Amniotic epithelial cell (primary cell): ENCODE data around the gene C2orf92.

ENCODE experiments used
- DNase-seq: peaks from one replicate; pipeline ENCODE4 v3.0.0-alpha.2; 2010; ENCODE audit warnings: low read depth

Gene C2orf92

DNA sequence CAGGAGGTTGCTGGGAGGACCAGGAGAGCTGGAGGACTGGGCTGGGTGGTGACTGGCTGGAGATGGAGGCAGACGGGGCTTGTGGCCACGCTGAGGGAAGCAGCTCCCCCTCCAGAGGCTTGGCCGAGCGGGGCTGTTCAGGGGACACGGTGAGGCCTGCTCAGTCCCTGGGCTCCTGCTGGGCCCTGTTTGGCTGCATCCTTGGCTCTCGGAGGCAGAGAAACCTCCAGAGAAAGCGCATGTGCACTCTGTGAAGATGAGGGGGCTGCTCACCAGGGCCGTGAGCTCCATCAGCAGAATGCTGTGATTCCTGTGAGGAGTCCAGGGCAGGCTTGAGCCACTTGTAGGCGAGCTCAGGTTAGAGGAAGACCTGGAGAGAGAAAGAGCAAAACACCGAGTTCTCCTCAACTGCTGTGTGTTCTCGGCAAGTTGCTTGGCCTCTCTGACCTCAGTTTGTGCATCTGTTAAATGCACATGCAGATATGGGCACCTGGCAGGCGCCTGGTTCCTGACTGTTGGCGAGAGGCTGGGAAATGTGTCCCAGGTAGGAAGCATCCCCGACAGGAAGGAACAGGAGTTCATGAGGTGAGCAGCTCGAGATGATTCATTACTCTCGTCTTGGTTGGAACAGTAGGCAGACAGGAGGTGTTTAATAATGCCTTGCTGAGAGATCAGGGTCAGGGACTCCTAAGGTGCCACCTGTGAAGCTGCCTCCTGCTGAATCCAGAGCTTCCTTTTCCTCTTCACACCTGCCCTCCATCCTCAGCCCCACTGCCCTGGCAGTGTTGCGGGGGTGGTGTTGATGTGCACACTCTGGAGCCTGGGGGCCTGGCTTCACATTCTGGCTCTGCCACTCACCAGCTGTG is 44.8 kb downstream of the C2orf92 start:
- DNase-seq = no peak

DNA sequence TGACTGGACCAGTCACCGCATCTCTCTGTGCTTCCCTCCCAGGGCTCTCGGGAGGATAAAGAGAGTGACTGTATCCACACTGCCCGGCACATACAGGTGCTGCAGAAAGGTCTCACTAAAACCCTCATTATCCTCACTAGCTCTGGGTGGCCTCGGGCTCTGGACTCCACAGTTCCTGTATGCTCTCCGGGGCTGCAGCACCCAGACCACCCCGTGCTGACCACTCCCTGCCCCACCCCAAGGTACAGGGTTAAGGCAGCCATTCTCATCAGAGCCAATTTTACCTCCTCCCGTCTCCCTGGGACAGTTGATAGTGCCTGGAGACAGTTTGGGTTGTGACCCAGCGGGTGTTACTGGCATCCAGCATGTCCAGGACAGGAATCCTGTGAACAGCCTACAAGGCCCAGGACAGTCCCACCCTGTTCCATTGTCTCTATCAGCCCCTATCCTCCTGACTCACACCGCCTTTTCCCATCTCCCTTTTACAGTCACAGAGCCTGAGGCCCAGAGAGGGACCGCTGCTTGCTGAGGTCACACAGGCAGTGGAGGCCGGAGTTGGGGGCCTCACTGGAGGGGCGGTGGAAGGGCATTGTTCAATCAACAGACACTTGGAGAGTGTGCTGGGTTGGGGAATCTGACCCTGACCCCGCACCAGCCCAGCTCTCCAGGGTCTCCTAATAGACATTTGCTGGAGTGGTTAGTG is 45.6 kb downstream of the C2orf92 start:
- no peak for DNase-seq

DNA sequence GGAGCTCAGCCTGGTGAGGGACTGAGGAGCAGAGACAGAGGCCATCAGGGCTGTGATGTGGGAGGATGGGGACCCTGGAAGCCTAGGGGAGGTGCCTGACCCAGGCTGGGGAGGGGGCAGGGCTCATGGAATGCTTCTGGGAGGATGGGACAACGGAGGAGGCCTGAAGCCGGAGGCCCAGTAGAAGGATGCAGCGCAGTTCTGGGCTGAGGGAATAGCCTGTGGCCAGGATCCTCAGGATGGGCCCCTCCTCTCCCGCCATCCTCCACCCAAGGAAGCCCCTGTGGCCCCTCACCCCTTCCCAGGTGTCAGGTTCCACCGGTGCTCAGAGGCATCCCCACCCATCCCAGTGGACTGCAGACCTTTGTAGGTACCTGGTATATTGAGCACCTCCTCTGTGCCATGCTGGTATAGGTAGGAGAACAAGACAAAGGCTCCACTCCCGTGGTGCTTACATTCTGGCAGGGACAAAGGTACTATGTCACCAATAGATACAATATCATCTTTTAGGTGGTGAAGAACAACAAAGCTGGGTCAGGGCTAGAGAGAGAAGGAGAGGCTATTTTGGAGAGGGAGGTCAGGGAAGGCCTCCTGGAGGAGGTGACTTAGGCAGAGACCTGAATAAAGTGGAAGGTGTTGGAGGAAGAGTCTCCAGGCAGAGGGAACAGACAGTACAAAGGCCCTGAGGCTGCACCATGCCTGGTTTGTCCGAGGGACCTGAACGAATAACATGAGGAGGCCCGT is 46.6 kb downstream of the C2orf92 start:
- DNase-seq = no peak

DNA sequence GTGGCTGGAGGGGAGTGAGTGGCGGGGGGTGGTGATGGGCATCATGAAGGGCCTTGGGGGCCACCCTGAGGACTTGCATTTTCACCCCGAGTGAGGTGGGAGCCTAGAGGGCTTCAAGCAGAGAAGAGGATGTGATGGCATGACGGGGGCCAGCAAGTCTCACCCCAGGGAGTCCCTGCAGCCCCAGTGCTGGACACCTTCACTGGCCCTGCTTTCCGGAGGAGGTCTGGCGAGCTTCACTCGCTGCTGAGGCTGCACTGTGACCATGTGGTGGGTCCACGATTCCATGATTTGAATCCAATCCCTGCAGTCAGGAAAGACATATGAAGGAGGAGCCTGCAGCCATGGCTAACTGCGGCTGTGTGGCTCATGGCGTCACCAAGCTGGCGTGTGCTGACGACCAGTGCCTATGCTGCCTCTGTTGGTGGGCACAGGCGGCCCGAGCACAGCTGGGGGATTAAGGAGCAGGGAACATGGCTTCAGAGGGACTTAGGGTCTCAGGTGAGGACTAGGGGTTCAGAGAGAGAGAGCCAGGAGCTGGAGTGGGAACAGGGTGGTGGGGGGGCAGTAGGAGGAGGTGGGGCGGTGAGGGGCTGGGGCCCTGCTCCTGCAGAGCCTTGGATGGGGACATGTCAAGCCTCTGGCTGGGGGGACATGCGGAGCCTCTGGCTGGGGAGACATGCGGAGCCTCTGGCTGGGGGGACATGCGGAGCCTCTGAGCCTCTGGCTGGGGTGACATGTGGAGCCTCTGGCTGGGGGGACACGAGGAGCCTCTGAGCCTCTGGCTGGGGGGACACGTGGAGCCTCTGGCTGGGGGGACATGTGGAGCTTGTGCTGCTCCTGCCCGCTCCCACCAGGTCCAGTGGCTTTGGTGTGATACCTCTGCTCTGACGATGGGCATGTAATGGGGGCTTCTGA is 47.4 kb downstream of the C2orf92 start:
- no peak for DNase-seq

DNA sequence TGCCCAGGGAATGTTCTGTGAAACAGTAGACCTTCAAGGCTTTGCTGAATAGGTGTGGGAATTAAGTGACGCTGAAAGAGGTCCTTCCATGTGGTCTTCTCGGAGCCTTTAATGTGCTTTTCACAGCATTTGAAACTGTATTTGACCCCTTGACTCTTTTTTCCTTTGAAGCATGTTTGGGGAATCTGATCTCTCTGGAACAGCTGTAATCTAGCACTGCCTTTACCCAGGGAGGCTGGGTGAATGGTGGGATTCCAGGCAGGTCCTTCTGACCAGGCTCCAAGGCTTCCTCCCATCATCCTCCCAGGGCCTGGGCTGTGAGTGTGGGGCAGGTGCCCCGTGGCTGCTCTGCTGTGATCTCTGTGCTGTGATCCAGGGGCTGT is 48.1 kb downstream of the C2orf92 start:
- no peak for DNase-seq

DNA sequence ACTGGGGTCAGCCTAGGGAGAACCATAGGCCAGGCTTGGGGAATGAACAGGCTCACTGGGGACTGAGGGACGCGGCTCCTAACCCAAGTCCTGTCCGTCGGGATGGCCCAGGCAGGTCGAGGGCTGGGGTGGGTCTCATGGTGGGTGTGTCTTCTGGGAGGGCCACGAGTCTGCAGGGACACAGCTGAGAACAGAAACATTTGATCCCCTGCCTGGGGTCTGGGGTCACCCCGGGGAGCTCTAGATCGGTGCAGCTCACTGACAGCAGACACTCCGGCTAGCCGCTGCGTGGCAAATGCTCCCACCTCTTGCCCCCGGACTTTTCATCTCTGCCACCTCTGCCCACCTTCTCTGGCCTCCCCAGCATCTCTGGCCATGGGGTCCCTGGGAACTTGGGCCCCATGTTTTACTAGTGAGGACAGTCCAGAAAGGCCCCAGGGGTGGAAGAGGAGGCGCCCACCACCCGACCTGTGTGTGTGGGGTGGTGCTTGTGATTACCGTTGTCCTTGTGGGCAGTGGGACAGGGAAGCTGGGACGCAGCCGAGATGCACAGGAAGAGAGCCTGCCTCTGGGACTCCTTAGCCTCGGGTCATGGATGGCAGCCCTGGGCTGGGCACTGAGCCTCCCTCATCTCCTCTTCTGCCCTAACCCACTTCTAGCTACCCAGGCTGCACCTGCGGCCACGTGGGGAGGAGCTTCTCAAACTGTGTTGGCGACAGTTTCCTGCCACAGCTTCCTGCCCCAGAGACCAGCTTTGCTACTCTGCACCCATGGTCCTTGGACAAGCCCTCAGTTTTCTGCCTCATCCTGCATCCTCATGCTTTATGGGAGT is 48.8 kb downstream of the C2orf92 start:
- DNase-seq = no peak

DNA sequence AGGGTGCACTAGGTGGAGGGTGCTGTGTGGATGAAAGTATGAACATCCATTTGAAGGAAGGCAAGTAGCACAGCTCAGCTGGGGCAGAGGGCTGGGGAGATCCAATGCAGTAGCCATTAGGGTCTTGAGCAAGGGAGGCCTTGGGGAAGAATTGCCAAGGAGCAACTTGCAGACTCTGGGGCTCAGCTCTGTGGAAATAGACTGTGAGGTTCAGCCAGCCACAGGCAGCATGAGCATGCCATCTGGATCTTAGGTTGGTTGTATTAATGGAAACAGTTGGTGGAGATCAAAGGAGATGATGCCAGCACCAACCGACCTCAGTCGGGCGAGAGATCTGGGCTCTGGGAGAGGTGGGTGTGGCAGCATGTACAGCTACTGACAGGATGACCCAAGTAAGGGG is 49.4 kb downstream of the C2orf92 start:
- DNase-seq = no peak

DNA sequence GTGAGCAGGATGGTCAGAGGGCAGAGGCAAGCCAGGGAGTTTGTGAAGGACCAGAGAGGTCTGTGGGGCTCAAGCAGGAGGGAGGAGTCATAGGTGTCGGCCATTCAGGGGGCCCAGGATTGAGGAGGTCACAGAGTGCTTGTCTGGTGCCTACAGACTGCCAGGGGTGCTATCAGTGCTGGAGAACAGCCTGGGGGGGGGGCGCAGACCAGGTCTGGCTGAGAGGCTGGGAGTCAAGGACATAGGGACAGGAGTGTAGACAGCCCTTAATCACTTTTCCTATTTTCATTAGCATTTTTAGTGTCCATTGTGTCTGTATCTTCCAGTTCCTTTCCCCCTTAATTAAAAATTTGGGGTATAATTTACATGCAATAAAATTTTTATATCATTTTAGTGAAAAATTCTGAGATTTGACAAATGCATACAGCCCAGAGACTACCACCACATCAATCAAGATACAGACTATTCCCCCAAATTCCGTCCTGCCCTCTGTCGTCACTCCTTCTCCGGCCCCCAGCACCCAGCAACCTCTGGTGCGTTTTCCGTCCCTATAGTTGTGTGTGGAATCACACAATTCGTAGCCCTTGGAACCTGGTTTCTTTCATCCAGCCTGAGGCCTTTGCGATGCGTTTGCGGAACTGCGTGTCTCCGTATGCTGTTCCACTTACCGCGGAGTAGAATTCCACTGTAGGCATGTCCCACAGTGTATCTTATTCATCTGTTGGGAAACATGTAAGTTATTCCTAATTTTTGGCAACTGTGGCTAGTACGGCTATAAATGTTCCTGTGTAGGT is 50.0 kb downstream of the C2orf92 start:
- no peak for DNase-seq

DNA sequence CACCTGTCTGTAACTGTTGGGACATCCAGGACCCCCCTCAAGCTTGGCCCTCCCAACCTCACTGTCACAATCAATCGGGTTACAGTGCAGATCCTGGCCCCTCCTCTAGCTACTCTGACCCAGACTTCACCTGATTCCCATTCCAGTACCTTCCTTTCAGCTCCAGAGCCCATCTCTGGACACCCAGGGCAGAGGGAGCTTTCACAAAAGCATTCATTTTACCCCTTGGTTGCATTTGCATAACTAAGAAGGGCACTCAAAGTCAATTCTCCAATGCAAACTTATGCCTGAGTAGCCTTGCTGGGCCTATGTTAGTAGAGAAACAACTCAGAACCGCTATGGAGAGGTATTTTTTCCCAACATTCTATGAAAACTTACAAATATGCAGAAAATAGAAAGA is 51.2 kb downstream of the C2orf92 start:
- no peak for DNase-seq

DNA sequence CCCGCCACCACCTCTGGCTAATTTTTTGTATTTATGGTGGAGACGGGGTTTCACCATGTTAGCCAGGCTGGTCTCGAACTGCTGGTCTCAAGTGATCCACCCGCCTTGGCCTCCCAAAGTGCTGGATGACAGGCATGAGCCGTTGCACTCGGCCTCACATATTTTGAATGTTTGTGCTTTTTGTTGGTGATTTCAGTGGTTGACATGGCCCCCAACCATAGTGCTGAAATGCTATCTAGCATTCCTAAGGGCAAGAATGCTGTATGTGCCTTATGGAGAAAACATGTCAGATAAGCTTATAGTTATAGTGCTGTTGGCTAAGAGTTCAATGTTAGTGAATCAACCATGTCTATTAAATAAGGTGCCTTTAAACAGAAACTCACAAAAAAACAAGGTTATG is 52.7 kb downstream of the C2orf92 start:
- DNase-seq = peak; percentile 35

DNA sequence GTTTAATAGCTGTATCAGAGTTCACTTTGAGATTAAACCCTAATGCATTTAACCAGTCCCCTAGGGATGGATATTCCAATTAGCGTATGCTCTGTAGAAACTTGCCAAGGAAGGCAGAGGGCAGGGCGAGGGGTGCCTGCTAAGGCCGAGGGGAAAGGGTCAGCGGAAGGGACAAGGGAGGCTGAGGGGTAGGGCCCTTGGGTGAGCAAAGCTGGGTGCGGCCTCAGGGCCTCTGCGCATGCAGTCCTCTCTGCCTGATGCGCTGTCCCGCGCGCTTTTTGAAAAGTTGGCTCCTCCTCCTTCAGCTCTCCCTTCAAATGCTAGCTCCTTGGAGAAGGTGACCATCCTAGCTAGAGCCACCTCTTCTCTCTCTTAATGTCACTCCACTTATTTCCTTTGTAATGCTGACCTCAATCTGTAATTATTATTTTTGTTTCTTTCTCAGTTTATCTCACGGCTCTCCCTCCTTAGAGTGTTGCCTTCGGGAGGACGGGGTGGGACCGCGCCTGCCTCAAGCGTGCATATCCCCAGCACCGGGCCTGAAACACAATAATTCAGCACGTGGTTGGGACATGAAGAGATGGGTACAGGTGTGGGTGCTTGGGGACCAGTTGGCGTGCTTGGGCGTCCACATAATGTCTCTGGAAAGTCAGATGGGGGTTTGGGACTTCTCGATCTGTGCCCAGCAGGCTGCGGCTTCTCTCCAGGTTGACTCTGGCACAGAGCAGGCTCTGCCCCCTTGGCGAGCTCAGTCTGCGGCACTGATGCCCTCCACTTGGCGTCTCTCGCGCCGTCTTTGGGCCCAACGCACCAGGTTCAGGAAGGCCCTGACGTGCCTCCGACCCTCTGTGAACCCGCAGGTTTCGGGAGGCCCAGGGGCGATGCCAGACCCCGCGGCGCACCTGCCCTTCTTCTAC is 53.9 kb downstream of the C2orf92 start:
- DNase-seq = no peak

DNA sequence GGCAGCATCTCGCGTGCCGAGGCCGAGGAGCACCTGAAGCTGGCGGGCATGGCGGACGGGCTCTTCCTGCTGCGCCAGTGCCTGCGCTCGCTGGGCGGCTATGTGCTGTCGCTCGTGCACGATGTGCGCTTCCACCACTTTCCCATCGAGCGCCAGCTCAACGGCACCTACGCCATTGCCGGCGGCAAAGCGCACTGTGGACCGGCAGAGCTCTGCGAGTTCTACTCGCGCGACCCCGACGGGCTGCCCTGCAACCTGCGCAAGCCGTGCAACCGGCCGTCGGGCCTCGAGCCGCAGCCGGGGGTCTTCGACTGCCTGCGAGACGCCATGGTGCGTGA is 54.5 kb downstream of the C2orf92 start:
- no peak for DNase-seq

DNA sequence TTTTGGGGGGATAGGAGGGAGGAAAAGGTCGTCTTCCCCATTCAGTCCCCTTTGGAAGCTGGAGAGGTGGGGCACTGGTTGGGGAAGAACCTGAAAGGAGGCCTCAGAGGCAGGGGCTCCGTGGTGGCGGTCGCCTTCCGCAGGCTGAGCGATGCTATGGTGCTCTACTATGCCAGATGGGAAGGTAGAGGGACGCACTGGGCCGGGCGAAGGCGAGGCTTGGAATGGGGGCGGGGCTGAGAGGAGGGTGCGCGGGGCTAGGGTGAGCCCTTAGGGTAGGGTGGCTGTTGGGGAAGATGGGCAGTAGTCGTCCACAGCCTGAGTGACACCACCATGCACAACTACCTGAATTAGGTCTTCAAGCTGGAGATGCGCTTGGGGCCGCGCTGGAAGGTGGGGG is 55.0 kb downstream of the C2orf92 start:
- DNase-seq = no peak

DNA sequence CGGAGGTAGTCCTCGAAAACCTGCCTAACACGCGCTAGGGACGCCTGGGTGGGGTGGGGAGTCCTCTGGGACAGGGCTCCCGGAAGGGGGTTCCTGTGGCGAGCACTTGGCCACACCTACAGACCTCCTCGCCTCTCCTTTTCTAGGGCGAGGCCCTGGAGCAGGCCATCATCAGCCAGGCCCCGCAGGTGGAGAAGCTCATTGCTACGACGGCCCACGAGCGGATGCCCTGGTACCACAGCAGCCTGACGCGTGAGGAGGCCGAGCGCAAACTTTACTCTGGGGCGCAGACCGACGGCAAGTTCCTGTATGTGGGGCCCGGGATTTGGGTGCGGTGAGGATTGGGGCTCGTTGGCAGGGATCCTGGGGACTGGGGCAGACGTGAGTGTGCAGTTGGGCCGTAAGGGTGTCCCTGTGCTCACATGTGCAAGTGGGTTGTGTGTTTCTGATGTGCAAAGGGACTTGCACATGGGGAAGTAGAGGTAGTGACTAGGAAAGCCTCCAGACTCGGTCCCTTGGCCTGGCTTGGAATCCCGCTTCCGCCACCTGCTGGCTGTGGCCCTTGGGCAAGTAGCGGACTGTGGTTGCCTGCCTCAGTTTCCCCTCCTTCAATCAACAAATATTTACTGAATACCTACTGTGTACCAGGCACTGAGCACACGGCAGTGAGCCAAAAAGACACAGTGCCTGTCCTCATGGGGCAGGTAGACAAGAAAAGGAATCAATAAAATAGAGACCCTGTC is 55.6 kb downstream of the C2orf92 start:
- DNase-seq = no peak

DNA sequence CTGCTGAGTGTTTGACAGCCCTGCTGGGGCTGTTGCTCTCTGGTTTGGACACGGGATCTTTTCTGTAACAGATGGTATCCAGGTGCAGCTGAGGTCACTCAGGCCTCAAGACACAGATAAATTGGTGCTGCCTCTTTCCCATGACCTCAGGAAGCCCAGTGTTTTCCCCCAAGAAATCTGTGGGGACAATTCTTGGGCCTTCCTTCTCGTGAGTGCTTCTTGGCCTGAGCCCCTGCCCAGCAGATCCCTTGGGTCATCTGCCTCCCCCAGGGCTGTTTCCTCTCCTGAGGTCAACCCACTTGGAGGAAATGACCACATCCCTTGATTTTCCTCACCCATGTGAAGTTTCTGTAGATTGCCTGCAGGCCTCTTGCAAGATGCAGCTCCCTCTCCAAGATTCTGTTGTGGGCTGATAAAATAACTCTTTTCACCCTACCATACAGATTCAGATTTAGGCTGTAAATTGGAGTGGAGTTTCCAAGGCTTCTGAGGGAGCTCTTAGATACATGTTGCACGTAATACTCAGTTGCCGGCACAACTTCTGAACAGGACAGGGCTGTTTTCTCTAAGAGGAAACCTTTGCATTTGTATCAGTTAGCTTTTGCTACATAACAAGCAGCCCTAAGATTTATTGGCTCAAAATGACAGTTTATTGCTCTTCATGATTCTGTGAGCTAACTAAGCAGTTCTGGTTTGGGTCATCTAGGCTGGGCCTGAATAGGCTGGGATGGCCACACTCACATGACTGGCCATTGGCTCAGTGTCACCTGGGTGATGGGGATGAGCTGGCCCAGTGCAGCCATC is 57.0 kb downstream of the C2orf92 start:
- DNase-seq = no peak

DNA sequence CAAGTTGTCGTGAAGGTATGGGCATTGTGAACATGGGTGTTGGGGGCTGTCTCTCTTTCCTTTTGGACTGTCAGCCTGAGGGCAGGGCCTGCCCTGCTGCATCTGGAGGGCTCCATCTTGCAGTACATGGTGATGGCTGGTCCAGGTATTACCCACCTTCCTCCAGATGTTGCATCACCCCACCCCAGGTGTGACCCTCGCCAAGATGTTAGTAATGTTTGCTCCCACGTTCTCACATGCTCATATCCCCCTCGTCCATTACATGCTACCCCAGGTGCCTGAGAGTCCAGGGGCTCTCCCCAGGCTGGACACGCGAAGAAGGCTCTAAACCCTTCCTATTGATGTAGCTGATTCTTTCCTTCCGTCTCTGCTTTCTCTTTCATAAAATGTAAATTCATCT is 57.8 kb downstream of the C2orf92 start:
- DNase-seq = no peak

DNA sequence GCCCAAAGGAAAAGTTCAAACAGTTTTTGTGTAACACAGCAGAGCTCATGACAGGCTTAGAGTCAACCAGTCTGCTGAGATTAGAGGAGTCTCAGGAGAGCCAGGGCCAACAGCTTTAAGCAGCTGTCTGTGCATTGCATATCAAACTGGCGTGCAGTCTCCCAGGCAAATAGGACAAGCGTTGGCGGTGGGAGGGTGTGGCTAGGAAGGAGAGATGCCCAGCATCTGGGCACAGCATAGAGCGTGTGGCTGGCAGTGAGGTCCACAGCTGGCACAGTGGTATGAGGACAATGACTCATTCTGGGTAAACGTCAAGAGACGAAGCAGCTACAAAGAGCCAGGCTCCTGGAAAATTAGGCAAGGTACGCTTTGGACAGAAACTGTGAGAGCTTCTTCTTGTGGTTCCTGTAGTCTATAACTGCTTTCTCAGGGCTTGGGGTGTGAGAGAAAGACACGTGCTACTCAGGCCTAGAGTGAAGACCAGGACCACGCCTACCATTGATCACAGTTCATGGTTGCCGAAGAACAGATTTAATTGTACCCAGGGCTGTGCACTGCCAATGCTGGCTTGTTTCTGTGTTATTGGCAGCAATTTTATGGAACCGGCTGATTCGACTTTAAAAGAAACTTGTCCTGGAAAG is 58.7 kb downstream of the C2orf92 start:
- DNase-seq = no peak
